ENCODE data around the gene ADAMTS8.

ADAMTS8 gene

DNA sequence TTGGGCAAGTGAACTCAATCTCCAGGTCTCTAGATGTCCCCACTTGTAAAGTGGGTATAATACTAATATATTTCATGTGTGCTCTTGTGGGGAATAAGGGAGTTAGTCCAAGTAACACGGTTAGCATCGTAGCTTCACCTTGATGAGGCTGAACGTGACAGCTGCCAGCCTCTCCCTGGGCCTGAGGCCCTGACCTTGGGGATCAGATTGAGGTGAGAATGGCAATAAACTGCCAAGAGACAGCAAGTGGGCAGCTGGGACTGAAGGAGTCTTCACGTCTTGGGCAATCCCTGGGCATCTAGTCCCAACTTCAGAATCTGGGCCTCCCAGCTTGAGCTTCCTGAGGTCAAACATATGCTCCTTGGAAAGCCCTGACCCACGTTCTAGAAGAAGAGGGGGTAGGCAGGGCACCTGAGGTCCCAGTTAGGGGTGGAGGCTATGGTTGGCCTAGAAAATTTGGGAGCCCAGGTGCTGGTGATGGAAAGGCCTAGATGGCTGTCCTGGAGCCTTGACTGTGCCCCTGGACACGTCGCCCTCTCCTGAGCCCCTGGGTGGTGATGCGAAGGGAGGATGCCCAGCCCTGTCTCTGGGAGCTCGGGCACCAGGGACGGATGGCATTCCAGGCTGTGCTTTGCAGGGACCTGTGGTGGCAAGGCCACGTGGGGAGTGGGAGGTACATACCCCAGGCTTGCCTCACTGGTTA, 43.5 kb upstream of the ADAMTS8 start:
- H3K4me1 ChIP-seq, result peaks cover 0 to 20% (median 8%) of the 10 kb centered on the region in 4 donors
- TF ChIP-seq, protein P1, sequence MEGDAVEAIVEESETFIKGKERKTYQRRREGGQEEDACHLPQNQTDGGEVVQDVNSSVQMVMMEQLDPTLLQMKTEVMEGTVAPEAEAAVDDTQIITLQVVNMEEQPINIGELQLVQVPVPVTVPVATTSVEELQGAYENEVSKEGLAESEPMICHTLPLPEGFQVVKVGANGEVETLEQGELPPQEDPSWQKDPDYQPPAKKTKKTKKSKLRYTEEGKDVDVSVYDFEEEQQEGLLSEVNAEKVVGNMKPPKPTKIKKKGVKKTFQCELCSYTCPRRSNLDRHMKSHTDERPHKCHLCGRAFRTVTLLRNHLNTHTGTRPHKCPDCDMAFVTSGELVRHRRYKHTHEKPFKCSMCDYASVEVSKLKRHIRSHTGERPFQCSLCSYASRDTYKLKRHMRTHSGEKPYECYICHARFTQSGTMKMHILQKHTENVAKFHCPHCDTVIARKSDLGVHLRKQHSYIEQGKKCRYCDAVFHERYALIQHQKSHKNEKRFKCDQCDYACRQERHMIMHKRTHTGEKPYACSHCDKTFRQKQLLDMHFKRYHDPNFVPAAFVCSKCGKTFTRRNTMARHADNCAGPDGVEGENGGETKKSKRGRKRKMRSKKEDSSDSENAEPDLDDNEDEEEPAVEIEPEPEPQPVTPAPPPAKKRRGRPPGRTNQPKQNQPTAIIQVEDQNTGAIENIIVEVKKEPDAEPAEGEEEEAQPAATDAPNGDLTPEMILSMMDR (IDR thresholded peaks at IDR 0.05), result no peak
- H3K4me3 ChIP-seq, result no peak overlapping the region
- H3K27me3 ChIP-seq, result no peaks in the 10 kb centered on the region
- H3K36me3 ChIP-seq, result peaks cover 39 to 72% (median 40%) of the 10 kb centered on the region in 3 donors
- intact Hi-C loops (cut with DNase I; ENCODE audit: low total_unique reads), result no loop called here
- no peak overlapping the region for H3K27ac ChIP-seq
- DNase-seq, result no peak
- H3K9me3 ChIP-seq, result no peaks in the 10 kb centered on the region

DNA sequence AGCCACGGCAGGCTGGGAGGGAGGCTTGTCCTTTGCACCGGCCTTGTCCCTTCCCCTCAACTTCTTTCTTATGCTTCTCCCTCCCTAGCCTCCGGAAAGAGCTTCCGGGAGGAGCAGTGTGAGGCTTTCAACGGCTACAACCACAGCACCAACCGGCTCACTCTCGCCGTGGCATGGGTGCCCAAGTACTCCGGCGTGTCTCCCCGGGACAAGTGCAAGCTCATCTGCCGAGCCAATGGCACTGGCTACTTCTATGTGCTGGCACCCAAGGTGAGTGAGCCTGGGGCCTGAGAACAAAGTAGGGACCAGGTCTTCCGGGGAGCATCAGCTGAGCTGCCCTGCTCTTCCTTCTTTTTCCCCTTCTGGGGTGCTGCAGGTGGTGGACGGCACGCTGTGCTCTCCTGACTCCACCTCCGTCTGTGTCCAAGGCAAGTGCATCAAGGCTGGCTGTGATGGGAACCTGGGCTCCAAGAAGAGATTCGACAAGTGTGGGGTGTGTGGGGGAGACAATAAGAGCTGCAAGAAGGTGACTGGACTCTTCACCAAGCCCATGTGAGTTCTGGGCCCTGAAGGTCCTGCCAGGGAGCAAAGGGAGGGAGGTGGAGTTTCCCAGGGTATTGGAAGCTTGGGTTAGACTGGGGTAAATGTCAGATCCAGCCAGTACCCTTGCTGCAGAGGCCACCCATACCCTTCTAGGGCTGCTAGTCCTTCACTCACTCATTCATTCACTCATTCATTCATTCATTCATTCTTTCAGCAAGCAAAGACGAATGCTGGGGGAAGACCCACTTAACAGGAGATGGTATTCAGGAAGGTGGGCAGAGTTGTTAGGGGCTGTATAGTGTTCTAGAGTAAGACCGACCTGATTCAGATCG, 42.7 kb upstream of the ADAMTS8 start:
- intact Hi-C loops (cut with DNase I; ENCODE audit: low total_unique reads), result no loop called here
- Histone ChIP-seq H3K4me3 (no peak overlapping the region), H3K9me3 (no peaks in the 10 kb centered on the region), H3K27me3 (no peaks in the 10 kb centered on the region), H3K4me1 (peaks cover 0 to 12% (median under 1%) of the 10 kb centered on the region in 4 donors), H3K36me3 (peaks cover 47 to 80% (median 48%) of the 10 kb centered on the region in 3 donors), H3K27ac (no peak overlapping the region)
- TF ChIP-seq, protein P1 (IDR thresholded peaks at IDR 0.05), result no peak
- no peak for DNase-seq

DNA sequence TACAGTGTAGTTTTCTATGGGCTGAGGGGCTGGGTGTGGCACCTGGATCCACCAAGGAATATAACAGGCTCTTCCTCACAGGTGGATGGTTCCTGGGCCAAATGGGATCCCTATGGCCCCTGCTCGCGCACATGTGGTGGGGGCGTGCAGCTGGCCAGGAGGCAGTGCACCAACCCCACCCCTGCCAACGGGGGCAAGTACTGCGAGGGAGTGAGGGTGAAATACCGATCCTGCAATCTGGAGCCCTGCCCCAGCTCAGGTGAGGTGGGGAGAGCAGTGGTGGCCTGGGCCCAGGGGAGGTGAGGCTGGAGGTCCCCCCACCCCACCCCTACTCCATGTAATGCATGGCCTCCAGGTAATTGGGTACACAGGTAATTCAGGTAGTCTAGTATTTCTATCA, 40.8 kb upstream of the ADAMTS8 start:
- peak in 1 of 2 donors; percentile 51 for DNase-seq
- Histone ChIP-seq H3K36me3 (peaks cover 59 to 89% (median 64%) of the 10 kb centered on the region in 3 donors), H3K4me3 (no peak overlapping the region), H3K27me3 (no peaks in the 10 kb centered on the region), H3K27ac (no peak overlapping the region), H3K9me3 (no peaks in the 10 kb centered on the region), H3K4me1 (no peaks in the 10 kb centered on the region)
- TF ChIP-seq, protein P1 (IDR thresholded peaks at IDR 0.05), result no peak
- intact Hi-C loops (cut with DNase I; ENCODE audit: low total_unique reads), result no loop called here

DNA sequence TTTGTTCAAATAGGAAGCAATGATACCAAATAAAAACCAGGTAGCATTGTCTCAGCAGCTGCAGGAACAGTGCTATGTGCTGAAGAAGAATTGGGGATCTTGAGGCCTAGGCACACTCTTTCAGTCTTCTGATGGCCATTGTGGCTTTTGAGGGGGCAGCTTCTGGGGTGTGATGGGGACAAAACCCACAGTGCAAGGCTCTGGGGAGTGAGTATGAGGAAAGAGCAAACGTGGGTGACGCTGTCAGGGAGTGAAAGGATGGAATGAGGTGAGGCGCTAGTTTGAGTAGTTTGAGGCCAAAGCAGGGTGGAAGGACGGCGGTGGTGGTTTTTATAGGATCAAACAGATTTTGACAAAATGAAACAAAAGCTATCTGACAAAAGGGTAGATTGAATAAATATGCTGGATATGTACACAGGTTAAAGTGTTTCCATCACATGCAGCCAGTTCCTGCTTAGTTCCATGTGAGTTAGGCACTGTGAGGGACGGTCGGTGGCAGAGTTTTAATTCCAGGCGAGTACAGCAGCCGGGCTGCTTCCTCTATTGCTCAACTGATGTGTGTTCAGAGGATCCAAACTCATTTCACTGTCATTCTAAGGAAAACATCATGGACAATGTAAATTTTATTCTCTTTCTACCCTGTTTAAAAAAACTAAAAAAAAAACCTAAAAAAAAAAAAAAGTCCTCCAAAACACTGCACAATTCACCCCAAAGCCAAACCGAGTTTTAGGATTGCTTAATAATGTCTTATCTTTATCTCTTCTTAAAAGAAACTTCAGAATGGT, 38.9 kb upstream of the ADAMTS8 start:
- no peak overlapping the region for H3K4me3 ChIP-seq
- peaks cover 53 to 89% (median 66%) of the 10 kb centered on the region in 3 donors for H3K36me3 ChIP-seq
- no peaks in the 10 kb centered on the region for H3K9me3 ChIP-seq
- DNase-seq, result no peak
- no peaks in the 10 kb centered on the region for H3K27me3 ChIP-seq
- intact Hi-C loops (cut with DNase I; ENCODE audit: low total_unique reads), result no loop called here
- TF ChIP-seq, protein P1 (IDR thresholded peaks at IDR 0.05), result no peak
- H3K27ac ChIP-seq, result no peak overlapping the region
- no peaks in the 10 kb centered on the region for H3K4me1 ChIP-seq

- no peak overlapping the region for H3K27ac ChIP-seq
- intact Hi-C loops (cut with DNase I; ENCODE audit: low total_unique reads), result no loop called here
- H3K4me1 ChIP-seq, result peaks cover 0 to 11% (median 5%) of the 10 kb centered on the region in 4 donors
- no peak overlapping the region for H3K4me3 ChIP-seq
- no peaks in the 10 kb centered on the region for H3K27me3 ChIP-seq
- no peak for DNase-seq
- peaks cover 43 to 79% (median 51%) of the 10 kb centered on the region in 3 donors for H3K36me3 ChIP-seq
- H3K9me3 ChIP-seq, result no peaks in the 10 kb centered on the region
- TF ChIP-seq, protein P1 (IDR thresholded peaks at IDR 0.05), result no peak
These were observed 36.9 kb upstream of the ADAMTS8 start for GRCh38 chr11:130465263-130465662.
